ENCODE data around the gene PRKCSH. TPM values are rescaled to one million over a fixed set of nuclear protein-coding genes. Genes with fewer than 3 reads are reported as not detected.
"Not testable (repeated sequence)": the region's sequence is repeated elsewhere in the genome, so short reads cannot be mapped to it uniquely, and the experiment has no call there.

The PRKCSH gene
- total RNA-seq, 1 donor from 2014 or later, result 293 TPM

DNA sequence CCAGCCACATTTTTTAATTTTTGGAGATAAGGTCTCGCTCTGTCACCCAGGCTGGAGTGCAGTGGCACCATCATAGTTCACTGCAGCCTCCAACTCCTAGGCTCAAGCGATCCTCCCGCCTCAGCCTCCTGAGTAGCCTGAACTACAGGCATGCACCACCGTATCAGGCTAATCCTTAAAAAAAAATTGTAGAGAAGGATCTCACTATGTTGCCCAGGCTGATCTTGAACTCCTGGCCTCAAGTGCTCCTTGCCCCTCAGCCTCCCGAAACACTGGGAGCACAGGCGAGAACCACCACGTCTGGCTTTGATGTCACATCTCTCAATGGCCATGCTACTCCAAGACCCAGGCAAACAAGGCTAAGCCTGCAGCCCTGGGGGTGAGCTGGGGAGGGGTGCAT is 21.2 kb downstream of the PRKCSH start:
- ATAC-seq (no peak), DNase-seq (no peak)
- H3K4me1 ChIP-seq, result no peaks in the 10 kb centered on the region
- intact Hi-C loops (cut with DNase I), result no loop called here
- TF ChIP-seq, protein P1, sequence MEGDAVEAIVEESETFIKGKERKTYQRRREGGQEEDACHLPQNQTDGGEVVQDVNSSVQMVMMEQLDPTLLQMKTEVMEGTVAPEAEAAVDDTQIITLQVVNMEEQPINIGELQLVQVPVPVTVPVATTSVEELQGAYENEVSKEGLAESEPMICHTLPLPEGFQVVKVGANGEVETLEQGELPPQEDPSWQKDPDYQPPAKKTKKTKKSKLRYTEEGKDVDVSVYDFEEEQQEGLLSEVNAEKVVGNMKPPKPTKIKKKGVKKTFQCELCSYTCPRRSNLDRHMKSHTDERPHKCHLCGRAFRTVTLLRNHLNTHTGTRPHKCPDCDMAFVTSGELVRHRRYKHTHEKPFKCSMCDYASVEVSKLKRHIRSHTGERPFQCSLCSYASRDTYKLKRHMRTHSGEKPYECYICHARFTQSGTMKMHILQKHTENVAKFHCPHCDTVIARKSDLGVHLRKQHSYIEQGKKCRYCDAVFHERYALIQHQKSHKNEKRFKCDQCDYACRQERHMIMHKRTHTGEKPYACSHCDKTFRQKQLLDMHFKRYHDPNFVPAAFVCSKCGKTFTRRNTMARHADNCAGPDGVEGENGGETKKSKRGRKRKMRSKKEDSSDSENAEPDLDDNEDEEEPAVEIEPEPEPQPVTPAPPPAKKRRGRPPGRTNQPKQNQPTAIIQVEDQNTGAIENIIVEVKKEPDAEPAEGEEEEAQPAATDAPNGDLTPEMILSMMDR (IDR thresholded peaks at IDR 0.05), result no peak
- no peak overlapping the region for H3K4me3 ChIP-seq
- no peaks in the 10 kb centered on the region for H3K9me3 ChIP-seq
- no peaks in the 10 kb centered on the region for H3K36me3 ChIP-seq
- no peak overlapping the region for H3K27ac ChIP-seq
- peaks cover 6% of the 10 kb centered on the region for H3K27me3 ChIP-seq

DNA sequence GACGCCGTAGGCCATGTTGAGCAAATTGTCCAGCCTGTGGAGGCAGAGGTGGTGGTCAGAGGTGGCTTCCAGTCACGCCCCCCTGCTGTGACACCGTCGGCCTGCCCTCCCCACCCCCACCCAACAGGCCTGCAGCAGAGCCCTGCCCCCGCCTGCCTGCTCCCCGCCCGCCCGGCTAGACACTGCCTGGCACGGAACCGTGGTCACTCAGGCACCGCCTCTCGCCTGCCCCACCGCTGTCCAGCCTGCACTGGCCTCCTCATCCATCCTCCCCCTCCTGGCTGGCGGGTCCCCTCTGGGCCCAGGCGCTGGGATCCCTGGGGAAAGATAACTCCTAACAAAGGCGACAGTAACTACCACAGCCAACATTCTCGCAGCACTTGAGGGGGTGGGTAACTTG is 21.7 kb downstream of the PRKCSH start:
- no peak overlapping the region for H3K4me3 ChIP-seq
- no peaks in the 10 kb centered on the region for H3K36me3 ChIP-seq
- H3K9me3 ChIP-seq, result no peaks in the 10 kb centered on the region
- DNase-seq (no peak), ATAC-seq (peak; percentile 17)
- intact Hi-C loops (cut with DNase I), result no loop called here
- H3K27me3 ChIP-seq, result peaks cover 6% of the 10 kb centered on the region
- TF ChIP-seq, protein P1 (IDR thresholded peaks at IDR 0.05), result no peak
- H3K4me1 ChIP-seq, result no peaks in the 10 kb centered on the region
- H3K27ac ChIP-seq, result no peak overlapping the region

DNA sequence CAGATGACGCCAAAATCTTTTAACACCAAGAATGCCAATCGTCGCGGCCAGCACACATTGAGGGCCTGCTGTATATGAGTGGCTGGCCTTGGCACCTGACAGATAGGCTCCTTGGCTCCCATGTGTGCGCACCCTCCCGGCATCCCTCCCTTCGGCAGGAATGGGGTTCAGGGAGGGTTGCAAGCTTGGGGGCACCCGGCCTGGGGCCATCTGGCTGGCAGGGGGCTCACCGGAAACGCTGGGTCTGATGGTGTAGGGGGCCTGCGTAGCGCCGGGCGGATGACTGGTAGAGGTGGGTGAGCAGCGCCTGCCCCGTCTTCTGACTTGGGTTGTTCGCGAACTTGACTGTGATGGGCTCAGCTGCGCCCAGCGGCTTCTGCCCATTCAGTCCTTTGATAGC is 22.4 kb downstream of the PRKCSH start:
- Histone ChIP-seq H3K9me3 (no peaks in the 10 kb centered on the region), H3K4me3 (no peak overlapping the region), H3K27me3 (peaks cover 6% of the 10 kb centered on the region), H3K27ac (no peak overlapping the region), H3K4me1 (no peaks in the 10 kb centered on the region), H3K36me3 (no peaks in the 10 kb centered on the region)
- ATAC-seq (no peak), DNase-seq (no peak)
- TF ChIP-seq, protein P1 (IDR thresholded peaks at IDR 0.05), result no peak
- intact Hi-C loops (cut with DNase I), result no loop called here

DNA sequence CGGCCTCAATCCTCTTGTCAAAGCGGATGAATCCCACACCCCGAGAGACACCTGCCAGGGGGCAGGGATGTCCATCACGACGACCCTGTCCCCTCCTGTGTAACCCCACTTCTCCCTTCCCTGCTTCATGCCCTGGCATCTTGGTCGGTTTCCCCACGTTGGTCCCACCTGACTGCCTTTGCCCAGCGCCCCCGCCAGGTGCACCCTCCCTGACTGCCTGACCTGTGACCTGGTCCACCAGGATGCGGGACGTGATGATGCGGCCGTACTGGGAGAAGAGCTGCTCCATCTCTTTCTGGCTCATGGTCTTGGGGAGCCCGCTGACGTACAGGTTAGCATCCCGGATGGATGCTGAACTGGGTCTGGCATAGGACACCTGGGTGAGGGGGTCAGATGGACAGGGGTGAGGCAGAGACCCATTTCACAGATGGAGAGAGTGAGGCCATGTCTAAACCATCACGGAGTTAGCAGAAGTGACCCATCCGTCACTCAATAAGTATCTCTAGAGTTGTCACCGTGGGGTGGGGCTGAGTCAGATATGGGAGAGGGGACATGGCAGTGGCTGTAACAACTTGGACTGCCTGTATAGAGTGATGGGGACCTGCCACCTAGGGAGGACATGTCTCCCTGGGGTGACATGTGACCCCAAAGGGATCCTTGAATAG is 22.9 kb downstream of the PRKCSH start:
- TF ChIP-seq, protein P1 (IDR thresholded peaks at IDR 0.05), result no peak

DNA sequence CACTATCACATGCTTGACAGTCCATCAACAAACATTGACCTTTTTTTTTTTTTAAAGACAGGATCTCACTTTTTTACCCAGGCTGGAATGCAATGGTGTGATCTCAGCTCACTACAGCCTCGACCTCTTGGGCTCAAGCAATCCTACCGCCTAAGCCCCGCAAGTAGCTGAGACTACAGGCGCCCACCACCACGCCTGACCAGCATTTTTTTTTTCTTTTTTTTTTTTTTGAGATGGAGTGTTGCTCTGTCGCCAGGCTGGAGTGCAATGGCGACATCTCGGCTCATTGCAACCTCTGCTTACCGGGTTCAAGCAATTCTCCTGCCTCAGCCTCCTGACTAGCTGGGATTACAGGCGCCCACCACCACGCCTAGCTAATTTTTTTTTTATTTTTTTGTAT is 23.5 kb downstream of the PRKCSH start:
- ATAC-seq; H3K4me1 ChIP-seq; H3K27ac ChIP-seq; H3K36me3 ChIP-seq; H3K4me3 ChIP-seq; DNase-seq; H3K9me3 ChIP-seq; H3K27me3 ChIP-seq; intact Hi-C loops (cut with DNase I): not testable (repeated sequence)

More for the DNA sequence above, 22.9 kb downstream of the PRKCSH start:
- intact Hi-C loops (cut with DNase I), result no loop called here
- peaks cover 6% of the 10 kb centered on the region for H3K27me3 ChIP-seq
- no peaks in the 10 kb centered on the region for H3K9me3 ChIP-seq
- ATAC-seq (peak; percentile 6), DNase-seq (no peak)
- no peak overlapping the region for H3K4me3 ChIP-seq
- no peaks in the 10 kb centered on the region for H3K36me3 ChIP-seq
- H3K4me1 ChIP-seq, result no peaks in the 10 kb centered on the region
- no peak overlapping the region for H3K27ac ChIP-seq

DNA sequence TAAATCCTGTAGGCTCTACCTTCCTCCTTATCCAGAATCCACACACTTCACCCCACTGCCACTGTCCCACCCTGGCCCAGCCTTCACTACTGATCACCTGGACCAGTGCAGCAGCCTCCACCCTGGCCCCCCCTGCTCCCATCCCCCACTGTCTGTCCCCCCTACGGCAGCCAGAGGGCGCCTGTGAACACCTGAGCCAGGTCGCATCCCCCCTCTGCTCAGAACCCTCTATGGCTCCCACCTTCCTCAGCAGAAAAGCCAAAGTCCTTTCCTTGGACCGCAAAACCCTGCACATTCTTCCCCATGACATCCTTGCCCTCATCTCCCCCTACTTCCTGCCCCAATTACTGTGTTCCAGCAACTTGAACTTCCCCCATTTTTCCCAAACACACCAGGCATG is 24.8 kb downstream of the PRKCSH start:
- no peak for DNase-seq
- peaks cover 6% of the 10 kb centered on the region for H3K27me3 ChIP-seq
- H3K27ac ChIP-seq, result no peak overlapping the region
- H3K9me3 ChIP-seq, result no peaks in the 10 kb centered on the region
- H3K4me1 ChIP-seq, result no peaks in the 10 kb centered on the region
- peak; percentile 13 for ATAC-seq
- TF ChIP-seq, protein P1 (IDR thresholded peaks at IDR 0.05), result peak; percentile 11
- H3K36me3 ChIP-seq, result no peaks in the 10 kb centered on the region
- H3K4me3 ChIP-seq, result no peak overlapping the region
- intact Hi-C loops (cut with DNase I), result no loop called here
